PFSK-1 (cell line): ENCODE results near the gene STK17B.

ENCODE experiments used
- FOXP2 ChIP-seq: optimal IDR thresholded peaks from 2 replicates; pipeline ENCODE3; 2011; ENCODE audit warnings: borderline replicate concordance, control low read depth, inconsistent platforms; ENCODE audit not compliant: insufficient read depth; ENCODE audit errors: extremely low read length, extremely low read depth
- REST ChIP-seq, 2 experiments: IDR thresholded peaks; 2 replicates each; pipeline versions ENCODE4 v1.6.1 to v1.8.0; 2011 to 2012; ENCODE audit warnings: low read depth in 2 of 2, low read length in 2 of 2, control low read depth in 1 of 2, inconsistent platforms in 1 of 2, mild to moderate bottlenecking in 1 of 2, moderate library complexity in 1 of 2; ENCODE audit not compliant: insufficient read depth in 1 of 2

GRCh38 chr2:196155575-196155974 lies 15.8 kb downstream of the STK17B start:
- no peak for TF ChIP-seq REST (IDR thresholded peaks at IDR 0.05; ENCODE audit: insufficient read depth in 1 of 2, low read depth in 2 of 2, low read length in 2 of 2)
- TF ChIP-seq FOXP2, result no peak
